Uterus (tissue), 2 donors: ENCODE measurements around the gene MICAL3.

Experiments used
- CTCF ChIP-seq, 4 experiments: fragments of 200-600 bp in 2 of 4; fragments of 450-650 bp in 2 of 4; sonication (generic) in 2 of 4; IDR thresholded peaks; one replicate each; pipeline ENCODE4 v1.5.1; 2016 to 2019; ENCODE audit warnings: antibody characterized with exemption in 4 of 4, mild to moderate bottlenecking in 2 of 4, moderate library complexity in 1 of 4
- POLR2A ChIP-seq, 2 donors: fragments of 450-650 bp; IDR thresholded peaks; one replicate each; pipeline ENCODE4 v1.6.1; 2016; ENCODE audit warnings: antibody characterized with exemption in 2 of 2, mild to moderate bottlenecking in 1 of 2, moderate library complexity in 1 of 2

GRCh38 chr22:17748555-17749353 lies 275.6 kb downstream of the MICAL3 start:
- TF ChIP-seq CTCF (IDR thresholded peaks at IDR 0.05) (peak in 2 of 4 experiments; percentile 7 to 23), POLR2A (IDR thresholded peaks at IDR 0.05) (no peak)
